ENCODE data around the gene SLC27A1. TPM values are rescaled to one million over a fixed set of nuclear protein-coding genes. Genes with fewer than 3 reads are reported as not detected.

Gene SLC27A1
- total and polyA plus RNA-seq, 10 of the 15 experiments (the other 5 are each of a cell fraction or from before 2014, with no cell fraction given), result 0.11 to 2.3 (median 1.2) TPM

GRCh38 chr19:17522988-17523872 is 52.9 kb downstream of the SLC27A1 start (continued):
- TF ChIP-seq PRDM15 (CRISPR knock-in tag; IDR thresholded peaks at IDR 0.05), result no peak
- TF ChIP-seq TBL1XR1 (IDR thresholded peaks at IDR 0.05; ENCODE audit: low read depth, low read length), result peak; percentile 99
- no peak for TF ChIP-seq BRCA1 (IDR thresholded peaks at IDR 0.05; ENCODE audit: low read depth, low read length)
- TF ChIP-seq SREBF1 (IDR thresholded peaks at IDR 0.05; ENCODE audit: low read length), result no peak
- TF ChIP-seq SIN3A (IDR thresholded peaks at IDR 0.05; ENCODE audit: low read depth, low read length), result no peak
- no peak for TF ChIP-seq NFYA (IDR thresholded peaks at IDR 0.05; ENCODE audit: borderline replicate concordance, low read depth, low read length)
- no peak for TF ChIP-seq CUX1 (IDR thresholded peaks at IDR 0.05; ENCODE audit: insufficient replicate concordance, low read depth, low read length)
- peak; percentile 80 for TF ChIP-seq MLLT1 (IDR thresholded peaks at IDR 0.05)
- peak; percentile 96 for TF ChIP-seq GATAD2B (conservative IDR thresholded peaks at IDR 0.05; ENCODE audit: low read depth)
- TF ChIP-seq NKRF (conservative IDR thresholded peaks at IDR 0.05), result no peak
- no peak for TF ChIP-seq ZBTB11 (CRISPR knock-in tag; IDR thresholded peaks at IDR 0.05)
